Measurements from ENCODE around the gene VDAC2. TPM values are rescaled to one million over a fixed set of nuclear protein-coding genes. Genes with fewer than 3 reads are reported as not detected.
"Not testable (repeated sequence)": the region's sequence is repeated elsewhere in the genome, so short reads cannot be mapped to it uniquely, and the experiment has no call there.

The VDAC2 gene
- total RNA-seq, 4 donors from 2014 or later, result 219 to 319 (median 285) TPM

DNA sequence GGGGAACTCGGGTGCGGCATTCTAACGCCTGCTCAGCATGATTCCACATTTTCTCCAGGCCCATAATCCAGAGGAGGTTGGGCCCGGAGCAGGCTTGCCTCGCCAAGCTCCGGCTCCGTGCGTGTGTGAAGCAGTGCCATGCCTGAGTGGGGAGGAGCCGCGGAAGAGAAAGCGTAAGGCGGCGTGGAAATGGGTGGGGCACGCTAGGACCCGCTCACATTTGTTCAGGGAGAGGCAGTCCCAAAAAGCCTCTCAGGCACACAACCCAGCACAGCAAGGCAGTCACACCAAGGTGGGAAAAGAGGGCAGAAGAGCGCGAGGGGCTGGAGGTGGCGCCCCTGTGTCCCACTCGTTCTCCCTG is 695 bp upstream of the VDAC2 start:
- TF ChIP-seq CTCF (IDR thresholded peaks at IDR 0.05) (no peak), POLR2A (IDR thresholded peaks at IDR 0.05) (peak in 1 of 4 donors; percentile 71)
- DNase-seq, result no peak
- Histone ChIP-seq H3K4me1 (peaks cover 16 to 88% (median 71%) of the 10 kb centered on the region in 3 donors), H3K36me3 (peaks cover 4 to 31% (median 12%) of the 10 kb centered on the region in 3 donors), H3K4me3 (peak overlapping the region; percentile 86 to 96 (median 95)), H3K9me3 (no peaks in the 10 kb centered on the region), H3K27ac (peak overlapping the region; percentile 97 to 100 (median 98)), H3K27me3 (no peaks in the 10 kb centered on the region)
- WGBS, 2 donors, result 0% methylated on average over 2 to 11 of the region's 19 CpGs
- intact Hi-C loops (cut with DNase I), result no loop called here

DNA sequence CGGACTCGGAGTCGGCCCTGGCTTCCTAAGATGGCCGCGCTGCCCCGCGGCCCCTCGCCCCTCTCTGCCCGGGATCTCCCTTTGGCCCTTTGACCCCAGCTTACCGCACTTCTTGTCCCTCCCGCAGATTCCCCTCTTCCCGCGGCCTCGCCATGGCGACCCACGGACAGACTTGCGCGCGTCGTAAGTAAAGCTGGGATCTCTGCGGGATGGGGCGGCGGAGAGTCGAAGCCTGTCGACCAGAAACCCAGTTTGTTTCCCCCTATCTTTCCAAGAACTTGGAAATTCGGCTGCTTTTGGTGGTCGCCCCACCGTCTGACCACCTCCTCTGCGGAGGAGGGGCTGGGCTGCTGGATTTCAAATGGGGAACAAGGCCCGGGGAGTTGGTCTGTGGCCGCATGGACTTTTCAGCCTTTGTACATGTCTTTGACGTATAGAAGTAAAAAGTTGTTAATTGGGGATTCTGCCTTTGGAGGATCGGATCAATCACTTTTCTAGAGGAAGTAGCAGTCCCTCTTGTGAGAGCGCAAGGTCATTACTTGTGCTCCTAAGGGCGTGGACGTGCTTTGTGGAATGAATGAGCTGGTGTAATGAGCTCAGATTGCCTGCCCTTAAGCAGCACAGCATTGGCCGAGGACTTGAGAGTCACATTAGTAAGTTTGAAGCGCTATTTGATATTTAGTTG is 553 bp downstream of the VDAC2 start:
- TF ChIP-seq CTCF (IDR thresholded peaks at IDR 0.05) (no peak), POLR2A (IDR thresholded peaks at IDR 0.05) (peak in 2 of 4 donors; percentile 6 to 18)
- peak overlapping the region; percentile 86 to 96 (median 95) for H3K4me3 ChIP-seq
- 0% methylated on average over 12 to 27 of the region's 38 CpGs for WGBS, 2 donors
- no peak for DNase-seq
- H3K36me3 ChIP-seq, result peaks cover 8 to 43% (median 12%) of the 10 kb centered on the region in 3 donors
- no peaks in the 10 kb centered on the region for H3K9me3 ChIP-seq
- H3K27me3 ChIP-seq, result no peaks in the 10 kb centered on the region
- intact Hi-C loops (cut with DNase I), result no loop called here
- H3K27ac ChIP-seq, result peak overlapping the region; percentile 97 to 100 (median 98)
- H3K4me1 ChIP-seq, result peaks cover 13 to 88% (median 72%) of the 10 kb centered on the region in 3 donors

DNA sequence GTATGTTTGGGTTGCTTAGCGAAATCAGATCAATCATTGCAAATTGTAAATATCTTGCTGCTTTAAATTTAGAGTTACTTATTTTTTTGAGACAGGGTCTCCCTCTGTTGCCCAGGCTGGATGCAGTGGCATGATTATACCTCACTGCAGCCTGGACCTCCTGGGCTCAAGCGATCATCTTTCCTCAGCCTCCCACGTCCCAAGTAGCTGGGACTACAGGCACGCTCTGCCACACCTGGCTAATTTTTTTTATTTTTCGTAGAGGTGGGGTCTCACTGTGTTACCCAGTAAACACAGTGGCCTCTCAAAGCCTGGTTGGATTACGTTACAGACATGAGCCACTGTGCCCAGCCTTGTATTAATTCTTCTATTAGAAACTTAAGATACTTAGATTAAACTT is 1.7 kb downstream of the VDAC2 start:
- Histone ChIP-seq H3K27me3 (no peaks in the 10 kb centered on the region), H3K36me3 (peaks cover 12 to 54% (median 15%) of the 10 kb centered on the region in 3 donors), H3K9me3 (no peaks in the 10 kb centered on the region), H3K27ac (peak overlapping the region; percentile 97 to 100 (median 98)), H3K4me3 (peak overlapping the region; percentile 86 to 96 (median 95)), H3K4me1 (peaks cover 15 to 88% (median 72%) of the 10 kb centered on the region in 3 donors)
- 41 to 57% methylated on average over 6 of the region's 6 CpGs for WGBS, 2 donors
- DNase-seq, result no peak
- TF ChIP-seq CTCF (IDR thresholded peaks at IDR 0.05) (no peak), POLR2A (IDR thresholded peaks at IDR 0.05) (no peak)
- intact Hi-C loops (cut with DNase I), result no loop called here

GRCh38 chr10:75220274-75220673 is 9.7 kb downstream of the VDAC2 start:
- Histone ChIP-seq H3K4me3 (no peak overlapping the region), H3K27me3 (no peaks in the 10 kb centered on the region), H3K4me1 (peaks cover 13 to 97% (median 38%) of the 10 kb centered on the region in 3 donors), H3K9me3 (no peaks in the 10 kb centered on the region), H3K27ac (peak overlapping the region; percentile 6 to 100 (median 70)), H3K36me3 (peaks cover 34 to 99% (median 69%) of the 10 kb centered on the region in 3 donors)
- 68 to 83% methylated on average over 4 of the region's 4 CpGs for WGBS, 2 donors
- intact Hi-C loops (cut with DNase I), result no loop called here
- TF ChIP-seq POLR2A (IDR thresholded peaks at IDR 0.05) (no peak), CTCF (IDR thresholded peaks at IDR 0.05) (no peak)
- DNase-seq, result no peak

DNA sequence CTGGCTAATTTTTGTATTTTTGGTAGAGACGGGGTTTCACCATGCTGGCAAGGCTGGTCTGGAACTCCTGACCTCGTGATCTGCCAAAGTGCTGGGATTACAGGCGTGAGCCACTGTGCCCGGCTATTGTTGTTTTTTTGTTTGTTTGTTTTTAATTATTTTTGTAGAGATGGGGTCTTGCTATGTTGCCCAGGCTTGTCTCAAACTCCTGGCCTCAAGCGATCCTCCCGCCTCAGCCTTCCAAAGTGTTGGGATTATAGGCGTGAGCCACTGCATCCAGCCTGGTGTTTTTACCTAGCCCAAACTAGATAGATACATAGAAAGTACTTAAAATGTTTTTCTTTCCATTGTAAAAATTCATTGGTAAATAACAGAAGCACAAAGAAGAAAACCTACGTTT is 10.9 kb downstream of the VDAC2 start:
- H3K9me3 ChIP-seq; H3K4me3 ChIP-seq; DNase-seq; H3K27me3 ChIP-seq; intact Hi-C loops (cut with DNase I): not testable (repeated sequence)
- WGBS, 2 donors, result 78 to 90% methylated on average over 8 of the region's 8 CpGs
- Histone ChIP-seq H3K36me3 (peaks cover 34 to 98% (median 64%) of the 10 kb centered on the region in 3 donors), H3K4me1 (peaks cover 20 to 97% (median 41%) of the 10 kb centered on the region in 3 donors), H3K27ac (peak overlapping the region in 3 of 4 donors; percentile 0 to 100 (median 97))

Data from esophagus squamous epithelium (tissue), 5 donors.